ENCODE measurements around the gene RNF31. TPM values are rescaled to one million over a fixed set of nuclear protein-coding genes. Genes with fewer than 3 reads are reported as not detected.

RNF31 gene
- total and polyA plus RNA-seq, 2 of the 13 experiments (the other 11 are each of a cell fraction or from before 2014, with no cell fraction given): 48.2 to 86.8 TPM

DNA sequence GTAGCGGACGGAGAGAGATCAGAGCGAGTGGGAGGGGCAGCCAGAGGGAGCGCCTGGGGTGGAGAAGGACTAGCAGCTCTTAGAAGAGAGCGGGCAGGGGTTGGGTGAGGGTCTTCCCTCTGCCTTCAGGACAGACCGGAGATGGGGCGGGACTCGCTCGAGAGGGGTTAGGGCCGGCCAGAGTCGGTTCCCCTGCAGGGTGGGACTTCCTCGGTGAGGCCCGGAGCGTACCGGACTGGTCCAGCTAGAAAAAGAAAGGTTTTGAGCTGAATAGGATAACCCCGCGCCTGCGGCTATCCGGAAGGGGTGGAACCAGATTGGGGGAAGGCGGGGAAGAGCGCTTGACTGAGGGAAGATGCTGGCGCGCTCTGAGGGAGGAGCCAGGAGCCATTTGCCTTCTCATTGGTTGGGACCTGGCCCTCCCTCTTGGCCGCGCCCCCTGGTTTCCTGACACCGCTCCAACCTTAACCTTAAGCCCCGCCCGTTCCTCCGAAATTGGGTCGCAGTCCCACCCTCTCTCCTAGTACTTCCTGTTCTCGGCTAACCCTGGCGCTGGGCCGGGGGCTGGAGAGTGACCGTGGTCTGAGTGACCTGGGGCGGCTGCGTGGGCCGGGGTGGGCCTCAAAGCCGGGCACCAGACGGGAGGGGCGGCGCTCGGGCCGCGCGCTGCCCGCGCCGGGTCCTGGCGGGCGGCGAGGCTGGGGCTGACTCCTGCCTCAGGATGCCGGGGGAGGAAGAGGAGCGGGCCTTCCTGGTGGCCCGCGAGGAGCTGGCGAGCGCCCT is at the start of gene RNF31 (continued):
- TF ChIP-seq, protein P1, sequence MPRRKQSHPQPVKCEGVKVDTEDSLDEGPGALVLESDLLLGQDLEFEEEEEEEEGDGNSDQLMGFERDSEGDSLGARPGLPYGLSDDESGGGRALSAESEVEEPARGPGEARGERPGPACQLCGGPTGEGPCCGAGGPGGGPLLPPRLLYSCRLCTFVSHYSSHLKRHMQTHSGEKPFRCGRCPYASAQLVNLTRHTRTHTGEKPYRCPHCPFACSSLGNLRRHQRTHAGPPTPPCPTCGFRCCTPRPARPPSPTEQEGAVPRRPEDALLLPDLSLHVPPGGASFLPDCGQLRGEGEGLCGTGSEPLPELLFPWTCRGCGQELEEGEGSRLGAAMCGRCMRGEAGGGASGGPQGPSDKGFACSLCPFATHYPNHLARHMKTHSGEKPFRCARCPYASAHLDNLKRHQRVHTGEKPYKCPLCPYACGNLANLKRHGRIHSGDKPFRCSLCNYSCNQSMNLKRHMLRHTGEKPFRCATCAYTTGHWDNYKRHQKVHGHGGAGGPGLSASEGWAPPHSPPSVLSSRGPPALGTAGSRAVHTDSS (CRISPR knock-in tag; conservative IDR thresholded peaks at IDR 0.05): peak; percentile 88; the same call in 1 of the 2 replicates
- TF ChIP-seq FOSL2 (CRISPR knock-in tag; IDR thresholded peaks at IDR 0.05) (peak; percentile 8; the same call in 1 of the 2 replicates), RBM39 (IDR thresholded peaks at IDR 0.05; ENCODE audit: low read depth, low read length, poor library complexity, severe bottlenecking) (peak; percentile 94), SOX6 (IDR thresholded peaks at IDR 0.05) (no peak), SOX6 (CRISPR knock-in tag; IDR thresholded peaks at IDR 0.05) (peak; percentile 62), ELF3 (CRISPR knock-in tag; IDR thresholded peaks at IDR 0.05) (peak; percentile 93), ZNF292 (CRISPR knock-in tag; IDR thresholded peaks at IDR 0.05; ENCODE audit: borderline replicate concordance, low read depth) (no peak; the same call in 1 of the 2 replicates), PAWR (CRISPR knock-in tag; IDR thresholded peaks at IDR 0.05; ENCODE audit: borderline replicate concordance) (peak; percentile 5; the same call in 1 of the 2 replicates), RBM22 (optimal IDR thresholded peaks at IDR 0.05; ENCODE audit: low read length) (peak; percentile 74), IRX3 (CRISPR knock-in tag; IDR thresholded peaks at IDR 0.05; ENCODE audit: borderline replicate concordance, low read depth) (no peak), SNAPC2 (CRISPR knock-in tag; IDR thresholded peaks at IDR 0.05) (peak; percentile 84), NKX3-1 (CRISPR knock-in tag; IDR thresholded peaks at IDR 0.05) (peak; percentile 56), HOXA5 (CRISPR knock-in tag; IDR thresholded peaks at IDR 0.05) (peak; percentile 67; the same call in 1 of the 2 replicates), ZSCAN29 (CRISPR knock-in tag; conservative IDR thresholded peaks at IDR 0.05) (0 out of 2 replicates have a peak, but pooled peaks have one; percentile 20), GFI1 (CRISPR knock-in tag; IDR thresholded peaks at IDR 0.05; ENCODE audit: borderline replicate concordance) (no peak), NCOR1 (IDR thresholded peaks at IDR 0.05; ENCODE audit: borderline replicate concordance, low read length) (peak; percentile 30; the same call in 1 of the 2 replicates), ZNF253 (CRISPR knock-in tag; IDR thresholded peaks at IDR 0.05; ENCODE audit: borderline replicate concordance) (peak; percentile 97; the same call in 1 of the 2 replicates), BCL6 (CRISPR knock-in tag; IDR thresholded peaks at IDR 0.05) (no peak; the same call in 1 of the 2 replicates), MED13 (CRISPR knock-in tag; IDR thresholded peaks at IDR 0.05) (no peak; the same call in 1 of the 2 replicates), CHD4 (IDR thresholded peaks at IDR 0.05; ENCODE audit: borderline replicate concordance, low read length) (peak; percentile 91; the same call in 1 of the 2 replicates), CEBPG (CRISPR knock-in tag; IDR thresholded peaks at IDR 0.05) (no peak), ZNF563 (CRISPR knock-in tag; IDR thresholded peaks at IDR 0.05) (no peak), IKZF1 (IDR thresholded peaks at IDR 0.05) (no peak), DMAP1 (CRISPR knock-in tag; IDR thresholded peaks at IDR 0.05) (no peak; the same call in none of the 2 replicates), ZFP37 (CRISPR knock-in tag; IDR thresholded peaks at IDR 0.05; ENCODE audit: borderline replicate concordance) (0 out of 2 replicates have a peak, but pooled peaks have one; percentile 11), ZNF552 (CRISPR knock-in tag; IDR thresholded peaks at IDR 0.05; ENCODE audit: borderline replicate concordance) (0 out of 2 replicates have a peak, but pooled peaks have one; percentile 42)
- TF ChIP-seq, protein P2, sequence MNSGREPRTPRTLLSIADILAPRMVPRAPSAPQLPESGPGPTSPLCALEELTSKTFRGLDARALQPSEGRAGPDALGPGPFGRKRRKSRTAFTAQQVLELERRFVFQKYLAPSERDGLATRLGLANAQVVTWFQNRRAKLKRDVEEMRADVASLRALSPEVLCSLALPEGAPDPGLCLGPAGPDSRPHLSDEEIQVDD (CRISPR knock-in tag; IDR thresholded peaks at IDR 0.05; ENCODE audit: borderline replicate concordance): peak; percentile 86; the same call in 1 of the 2 replicates
- TF ChIP-seq, protein P3, sequence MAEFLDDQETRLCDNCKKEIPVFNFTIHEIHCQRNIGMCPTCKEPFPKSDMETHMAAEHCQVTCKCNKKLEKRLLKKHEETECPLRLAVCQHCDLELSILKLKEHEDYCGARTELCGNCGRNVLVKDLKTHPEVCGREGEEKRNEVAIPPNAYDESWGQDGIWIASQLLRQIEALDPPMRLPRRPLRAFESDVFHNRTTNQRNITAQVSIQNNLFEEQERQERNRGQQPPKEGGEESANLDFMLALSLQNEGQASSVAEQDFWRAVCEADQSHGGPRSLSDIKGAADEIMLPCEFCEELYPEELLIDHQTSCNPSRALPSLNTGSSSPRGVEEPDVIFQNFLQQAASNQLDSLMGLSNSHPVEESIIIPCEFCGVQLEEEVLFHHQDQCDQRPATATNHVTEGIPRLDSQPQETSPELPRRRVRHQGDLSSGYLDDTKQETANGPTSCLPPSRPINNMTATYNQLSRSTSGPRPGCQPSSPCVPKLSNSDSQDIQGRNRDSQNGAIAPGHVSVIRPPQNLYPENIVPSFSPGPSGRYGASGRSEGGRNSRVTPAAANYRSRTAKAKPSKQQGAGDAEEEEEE (CRISPR knock-in tag; IDR thresholded peaks at IDR 0.05; ENCODE audit: borderline replicate concordance): 0 out of 2 replicates have a peak, but pooled peaks have one; percentile 80

Data from HepG2 (cell line).